Fibroblast of skin of left biceps (primary cell): ENCODE results near the gene INTS7.
A peak's percentile ranks its signal among the peaks of the same experiment; 100 is the strongest.
"Not testable (repeated sequence)": the region's sequence is repeated elsewhere in the genome, so short reads cannot be mapped to it uniquely, and the experiment has no call there.

Experiments
- DNase-seq, 2 experiments: peaks; one replicate each; pipeline ENCODE4 v3.0.0-alpha.2; 2013; ENCODE audit warnings: low read depth in 2 of 2

INTS7 gene

GRCh38 chr1:212037900-212038299 is 2.5 kb upstream of the INTS7 start:
- no peak for DNase-seq

DNA sequence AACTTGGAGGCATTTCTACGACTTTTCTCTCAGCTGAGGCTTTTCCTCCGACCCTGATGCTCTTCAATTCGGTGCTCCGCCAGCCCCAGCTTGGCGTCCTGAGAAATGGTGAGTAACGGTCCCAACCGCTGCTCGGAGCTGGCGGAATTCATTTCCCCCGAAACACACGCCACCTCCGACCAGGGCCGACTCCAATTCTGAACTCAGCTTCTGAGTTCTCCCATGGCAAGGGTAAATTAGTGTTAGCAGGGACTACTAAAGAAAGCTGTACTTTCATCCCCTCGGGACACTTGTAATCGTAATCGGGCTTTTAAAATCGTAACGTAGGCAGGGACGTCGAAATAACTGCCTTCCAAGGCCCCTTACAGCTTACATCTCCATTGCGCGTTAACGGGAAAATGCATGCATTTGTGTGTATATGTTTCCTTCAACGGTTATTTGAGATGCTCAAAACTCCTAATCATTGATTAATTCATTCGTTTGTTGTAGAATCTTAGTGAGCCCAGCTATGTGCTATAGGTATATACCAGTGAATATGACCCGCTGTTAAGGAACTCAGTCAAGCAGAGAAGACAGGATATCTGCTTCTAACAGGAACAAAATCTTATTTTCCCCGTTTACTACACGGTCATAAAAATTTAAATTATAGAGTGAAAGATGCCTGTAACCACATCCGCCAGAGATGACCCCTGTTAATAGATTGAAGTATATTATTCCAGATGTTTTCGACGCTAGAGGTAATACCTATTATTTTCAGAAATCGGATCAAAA is 663 bp upstream of the INTS7 start:
- no peak for DNase-seq

- DNase-seq: no peak
Observed at GRCh38 chr1:212034516-212035122, 738 bp downstream of the INTS7 start.

DNA sequence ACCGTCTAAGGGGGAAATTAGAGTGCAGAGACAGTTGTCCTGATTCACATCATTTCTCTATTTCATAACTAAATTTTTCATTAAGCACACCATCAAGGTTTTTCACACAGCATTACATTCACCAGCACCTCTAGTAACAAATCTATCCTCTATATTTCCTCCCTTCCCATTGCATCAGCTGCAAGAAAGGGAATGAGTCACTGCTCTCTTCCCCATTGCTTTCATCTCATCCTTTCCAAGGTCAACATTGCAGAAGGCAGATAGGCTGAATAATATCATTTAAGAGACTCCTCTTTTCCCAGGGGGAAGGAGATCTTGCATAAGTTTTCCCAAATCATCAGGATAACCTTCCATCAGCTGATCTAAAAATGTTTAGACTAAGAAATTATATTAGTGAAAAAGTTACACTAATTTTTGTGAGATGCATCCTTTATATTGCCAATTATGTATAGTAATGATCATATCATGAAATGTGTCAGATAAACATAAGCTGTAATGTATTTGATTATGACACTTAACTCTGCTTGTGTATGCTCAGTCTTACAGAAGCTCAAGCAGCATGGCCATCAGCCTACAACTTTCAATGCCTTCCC is 4.3 kb downstream of the INTS7 start:
- DNase-seq: peak; percentile 81 to 83

GRCh38 chr1:212027727-212028126 is 7.6 kb downstream of the INTS7 start:
- not testable (repeated sequence) for DNase-seq

DNA sequence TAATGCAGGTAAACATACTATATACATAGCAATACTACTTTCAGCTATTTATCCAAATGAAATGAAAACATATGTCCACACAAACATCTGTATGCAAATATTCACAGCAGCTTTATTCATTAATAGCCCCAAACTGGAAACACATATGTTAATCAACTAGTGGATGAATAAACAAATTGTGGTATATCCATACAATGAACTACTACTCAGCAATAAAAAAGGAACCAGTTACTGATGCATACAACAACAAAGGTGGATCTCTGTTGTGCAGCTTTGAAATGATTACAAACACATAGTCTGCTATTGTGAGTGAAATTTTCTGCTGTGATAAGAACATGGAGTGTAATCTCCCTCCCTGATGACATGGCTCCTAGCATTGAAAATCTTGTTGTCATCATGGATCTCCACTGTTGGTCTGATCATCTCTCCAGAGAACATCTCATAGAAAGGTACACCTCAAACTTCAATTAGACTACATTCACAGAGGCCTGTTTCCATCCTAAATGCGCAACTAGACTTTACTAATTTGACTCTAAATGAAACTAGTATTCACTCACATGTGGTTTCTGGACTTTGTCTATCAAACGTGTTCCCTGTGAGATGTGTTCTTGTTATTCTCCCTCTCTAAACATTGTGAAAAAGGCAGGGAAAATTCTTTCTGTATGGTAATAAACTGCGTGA is 10.7 kb downstream of the INTS7 start:
- no peak for DNase-seq

DNA sequence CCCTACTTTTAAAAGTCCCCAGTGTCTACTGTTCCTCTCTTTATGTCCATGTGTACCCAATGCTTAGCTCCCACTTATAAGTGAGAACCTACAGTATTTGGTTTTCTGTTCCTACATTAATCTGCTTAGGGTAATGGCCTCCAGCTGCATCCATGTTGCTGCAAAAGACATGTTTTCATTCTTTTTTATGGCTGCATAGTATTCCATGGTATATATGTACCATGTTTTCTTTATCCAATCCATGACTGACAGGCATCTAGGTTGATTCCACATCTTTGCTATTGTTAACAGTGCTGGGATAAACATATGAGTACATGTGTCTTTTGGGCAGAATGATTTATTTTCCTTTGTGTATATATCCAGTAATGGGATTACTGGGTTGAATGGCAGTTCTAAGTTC is 12.4 kb downstream of the INTS7 start:
- not testable (repeated sequence) for DNase-seq

- no peak for DNase-seq
Observed at GRCh38 chr1:212021563-212021962, 13.8 kb downstream of the INTS7 start.

DNA sequence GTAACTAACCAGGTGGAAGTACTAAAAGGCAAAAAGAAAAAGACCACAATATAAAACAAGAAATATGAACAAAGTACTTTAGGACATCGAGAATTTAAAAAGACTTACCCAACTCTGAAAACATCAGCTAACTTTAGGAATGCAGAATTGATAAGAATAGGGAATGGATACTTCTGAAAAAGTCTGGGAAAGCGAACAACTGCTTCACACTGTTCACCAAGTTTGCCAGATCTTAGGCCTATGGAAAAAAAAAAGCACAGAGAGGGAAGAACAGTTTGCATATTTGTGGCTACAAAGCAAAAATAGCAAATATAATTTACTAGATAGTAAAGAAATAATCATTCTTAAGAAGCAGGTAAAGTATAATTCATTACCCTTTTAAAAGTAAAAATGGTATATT is 14.4 kb downstream of the INTS7 start:
- DNase-seq: no peak

DNA sequence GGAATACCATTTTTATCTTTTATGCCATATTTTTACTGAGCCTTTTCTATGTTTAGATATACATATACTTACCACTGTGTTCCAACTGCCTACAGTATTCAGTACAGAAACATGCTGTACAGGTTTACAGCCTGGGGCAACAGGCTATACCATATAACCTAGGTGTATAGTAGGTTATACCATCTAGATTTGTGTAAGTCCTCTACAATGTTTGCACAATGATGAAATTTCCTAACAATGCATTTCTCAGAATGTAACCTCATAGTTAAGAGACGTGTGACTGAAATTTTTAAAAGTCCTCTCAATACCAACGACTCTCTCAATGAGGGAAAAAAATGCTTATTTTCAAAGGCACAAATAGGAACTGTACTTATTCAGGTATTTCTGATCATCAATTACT is 21.7 kb downstream of the INTS7 start:
- DNase-seq: no peak

DNA sequence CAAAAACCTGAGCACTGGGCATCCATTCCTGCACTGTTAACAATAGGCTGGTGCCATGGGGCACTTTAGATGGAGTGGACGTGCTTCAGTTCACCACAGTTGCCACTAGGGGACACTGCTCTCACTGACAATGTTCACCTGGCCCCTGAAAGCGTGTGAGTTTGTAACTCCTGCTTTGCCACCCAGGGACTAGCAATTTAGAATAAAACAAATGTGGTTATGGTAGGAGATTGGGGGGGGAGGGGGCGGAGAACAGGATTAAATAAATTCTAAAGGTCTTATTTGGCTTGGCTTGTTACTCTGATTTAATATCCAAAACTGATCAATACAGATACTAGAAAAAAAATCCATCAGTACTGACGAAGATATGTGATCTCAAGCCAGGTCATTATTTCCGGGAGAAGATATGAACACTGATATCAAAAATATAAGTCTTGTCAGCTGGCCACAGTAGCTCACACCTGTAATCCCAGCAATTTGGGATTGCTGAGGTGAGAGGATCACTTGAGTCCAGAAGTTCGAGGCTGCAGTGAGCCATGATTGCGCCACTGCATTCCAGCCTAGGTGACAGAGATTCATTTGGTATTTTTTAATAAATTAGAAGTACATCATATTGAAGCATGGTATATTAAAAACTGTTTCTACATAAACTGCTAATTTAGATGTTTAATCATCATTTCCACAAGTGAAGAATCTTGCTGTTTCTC is 23.2 kb downstream of the INTS7 start:
- peak in 1 of 2 experiments; percentile 20 for DNase-seq

DNA sequence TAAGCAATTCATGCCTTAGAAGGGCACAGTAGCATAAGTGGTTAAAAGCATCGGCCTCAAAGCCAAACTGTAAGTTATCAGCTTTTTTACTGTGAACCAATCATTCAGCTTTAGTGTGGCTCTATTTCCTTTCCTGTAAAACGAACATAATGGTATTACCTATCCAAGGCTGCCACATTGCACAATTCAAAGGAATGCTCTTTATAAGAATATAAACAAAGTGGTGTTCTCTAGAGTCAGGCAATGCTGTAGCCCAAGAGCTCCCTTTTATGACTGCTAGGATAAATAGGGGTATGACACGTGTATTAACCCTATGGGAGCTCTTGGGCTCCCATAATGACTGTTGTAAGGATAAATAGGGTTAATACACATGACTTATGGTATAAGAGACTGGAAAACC is 25.4 kb downstream of the INTS7 start:
- no peak for DNase-seq

GRCh38 chr1:212009561-212009960 is 25.8 kb downstream of the INTS7 start:
- no peak for DNase-seq

DNA sequence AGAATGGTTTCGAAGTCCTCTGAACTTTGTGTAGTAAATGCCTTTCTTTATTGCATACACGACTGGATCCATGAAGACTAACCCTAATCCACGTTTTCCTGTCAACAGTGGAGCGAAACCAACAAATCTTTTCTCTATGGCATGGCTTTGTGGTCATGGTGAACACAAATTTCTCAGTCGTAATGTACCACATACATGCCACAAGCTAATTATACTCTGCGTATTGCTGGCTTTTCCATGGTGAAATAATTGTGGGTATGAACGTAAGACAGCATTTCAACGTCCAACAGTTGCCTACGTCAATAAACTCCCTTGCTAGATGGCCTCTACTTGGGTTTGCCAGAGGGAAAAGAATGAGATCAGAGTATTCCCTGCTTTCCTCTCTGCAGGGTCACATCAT is 27.5 kb downstream of the INTS7 start:
- DNase-seq: peak in 1 of 2 experiments; percentile 30

DNA sequence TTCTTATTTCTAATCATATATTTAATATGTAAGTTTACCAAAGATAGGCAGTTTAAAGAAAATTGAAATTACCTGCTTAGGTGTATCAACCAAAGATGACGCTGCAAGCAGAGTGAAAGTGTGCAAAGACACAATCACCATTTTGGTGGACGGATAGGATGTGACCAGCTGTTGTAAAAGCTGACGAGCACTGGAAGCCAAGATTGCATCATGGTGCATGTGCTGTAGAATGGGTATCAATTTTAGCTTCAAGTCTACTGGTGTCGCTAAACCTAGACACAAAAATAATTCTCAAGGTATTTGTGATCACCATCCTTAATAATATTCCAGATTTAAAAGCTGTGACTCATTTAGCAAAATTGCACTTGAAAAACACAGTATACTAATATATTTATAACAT is 28.2 kb downstream of the INTS7 start:
- no peak for DNase-seq

DNA sequence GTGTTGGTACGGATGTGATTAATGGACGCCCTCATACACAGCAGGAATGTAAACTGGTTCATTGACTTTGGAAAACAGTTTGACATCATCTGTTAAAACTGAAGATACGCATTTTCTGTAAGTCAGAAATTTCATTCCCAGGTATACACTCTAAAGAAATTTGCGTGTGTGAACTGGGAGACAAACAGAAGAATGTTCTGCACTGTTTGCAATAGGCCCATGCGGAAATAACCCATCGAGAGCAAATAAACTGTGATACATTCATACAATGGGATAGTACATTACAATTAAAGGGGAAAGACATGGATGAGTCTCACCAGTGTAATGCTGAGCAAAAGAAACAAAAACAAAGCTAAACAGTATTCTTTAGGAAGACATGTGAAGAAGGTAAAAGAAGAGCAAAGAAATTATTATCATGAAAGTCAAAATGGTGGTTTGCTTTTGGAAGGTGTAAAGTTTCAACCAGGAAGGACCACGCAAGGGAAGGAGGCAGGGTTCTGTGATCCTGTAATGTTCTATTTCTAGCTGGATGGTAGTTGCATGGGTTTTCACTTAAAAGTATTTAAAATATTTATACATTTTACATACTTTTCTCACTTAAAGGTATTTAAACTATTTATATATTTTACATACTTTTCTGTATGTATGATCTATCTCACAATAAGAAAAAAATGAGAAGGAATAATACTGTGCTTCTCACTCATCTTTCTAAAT is 30.3 kb downstream of the INTS7 start:
- DNase-seq: no peak

- no peak for DNase-seq
Observed at GRCh38 chr1:212002536-212002935, 32.8 kb downstream of the INTS7 start.

DNA sequence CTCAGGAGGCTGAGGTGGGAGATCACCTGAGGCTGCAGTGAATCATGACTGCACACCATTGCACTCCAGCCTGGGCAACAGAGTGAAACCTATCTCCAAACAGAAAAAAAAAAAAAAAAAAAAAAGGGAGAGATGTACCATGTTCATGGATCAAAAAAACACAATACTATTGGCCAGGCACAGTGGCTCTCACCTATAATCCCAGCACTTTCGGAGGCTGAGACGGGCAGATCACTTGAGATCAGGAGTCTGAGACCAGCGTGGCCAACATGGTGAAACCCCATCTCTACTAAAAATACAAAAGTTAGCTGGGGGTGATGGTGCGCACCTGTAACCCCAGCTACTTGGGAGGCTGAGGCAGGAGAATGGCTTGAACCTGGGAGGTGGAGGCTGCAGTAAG is 37.9 kb downstream of the INTS7 start:
- not testable (repeated sequence) for DNase-seq

- DNase-seq: no peak
Observed at GRCh38 chr1:211991695-211992094, 43.7 kb downstream of the INTS7 start.

DNA sequence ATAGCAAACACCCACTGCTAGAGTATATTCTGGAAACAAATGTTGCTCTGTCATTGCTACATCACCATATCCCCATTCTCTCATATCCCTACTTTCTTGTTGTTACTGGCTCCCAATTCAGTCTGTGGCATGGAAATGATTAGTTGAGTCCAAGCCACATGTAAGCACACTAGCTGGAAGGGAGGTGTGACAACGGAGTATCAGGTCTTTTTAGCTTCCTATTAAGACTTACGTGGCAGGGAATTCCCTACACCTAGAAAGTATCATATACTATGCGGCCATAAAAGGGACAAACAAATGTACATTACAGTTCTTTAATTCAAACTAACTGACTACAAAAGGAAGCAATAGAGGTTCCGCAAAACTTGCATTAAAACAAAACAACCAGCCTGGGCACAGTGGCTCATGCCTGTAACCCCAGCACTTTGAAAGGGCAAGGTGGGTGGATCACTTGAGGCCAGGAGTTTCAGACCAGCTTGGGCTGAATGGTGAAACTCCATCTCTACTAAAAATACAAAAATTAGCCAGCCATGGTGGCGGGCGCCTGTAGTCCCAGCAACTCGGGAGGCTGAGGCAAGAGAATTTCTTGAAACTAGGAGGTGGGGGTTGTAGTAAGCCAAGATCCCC is 48.6 kb downstream of the INTS7 start:
- no peak for DNase-seq
